Activated T-cell treated with anti-CD3 and anti-CD28 coated beads, Interleukin-2, amount 50 U/mL, for 24 hours (primary cell): ENCODE results near the gene TMEM132D.

Experiments
- DNase-seq: peaks from one replicate; pipeline ENCODE4 v3.0.0-alpha.2; 2020
- H3K27ac Mint-ChIP-seq: 2 replicates; pipeline ENCODE4 v1.8.0; 2020; ENCODE audit warnings: mild to moderate bottlenecking, mixed read lengths
- H3K27me3 Mint-ChIP-seq: 2 replicates; pipeline ENCODE4 v1.8.0; 2020; ENCODE audit warnings: mixed read lengths
- H3K36me3 Mint-ChIP-seq: 2 replicates; pipeline ENCODE4 v1.8.0; 2020; ENCODE audit warnings: low read depth, mixed read lengths
- H3K4me1 Mint-ChIP-seq: 2 replicates; pipeline ENCODE4 v1.8.0; 2020; ENCODE audit warnings: low read depth, mixed read lengths
- H3K4me3 Mint-ChIP-seq: 2 replicates; pipeline ENCODE4 v1.8.0; 2020; ENCODE audit warnings: mild to moderate bottlenecking, moderate library complexity, mixed read lengths
- H3K9me3 Mint-ChIP-seq: 2 replicates; pipeline ENCODE4 v1.8.0; 2020; ENCODE audit warnings: mixed read lengths

The TMEM132D gene

DNA sequence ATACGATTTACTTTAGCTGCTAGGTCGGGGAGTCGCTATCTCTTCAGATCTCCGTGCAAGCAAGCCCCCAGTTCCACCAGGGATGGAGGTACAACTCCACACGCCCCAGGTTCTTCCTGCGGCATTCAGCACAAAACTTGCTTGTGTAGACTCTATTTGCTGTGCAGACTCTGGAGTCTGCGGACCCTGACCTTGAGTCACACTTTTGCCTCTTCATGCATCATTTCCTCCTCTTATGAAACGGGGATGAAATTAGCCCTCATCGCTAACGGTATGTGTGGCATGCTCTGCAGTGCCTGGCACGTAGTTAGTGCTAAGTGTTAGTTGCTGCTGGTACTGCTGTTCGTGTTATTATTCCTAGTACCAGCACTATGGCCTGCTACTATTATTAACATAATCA is 84.4 kb downstream of the TMEM132D start:
- Mint-ChIP-seq H3K27me3 (no peaks in the 10 kb centered on the region), H3K4me3 (no peak overlapping the region), H3K9me3 (peaks cover 5% of the 10 kb centered on the region), H3K27ac (no peak overlapping the region), H3K36me3 (no peaks in the 10 kb centered on the region), H3K4me1 (no peaks in the 10 kb centered on the region)
- no peak for DNase-seq

DNA sequence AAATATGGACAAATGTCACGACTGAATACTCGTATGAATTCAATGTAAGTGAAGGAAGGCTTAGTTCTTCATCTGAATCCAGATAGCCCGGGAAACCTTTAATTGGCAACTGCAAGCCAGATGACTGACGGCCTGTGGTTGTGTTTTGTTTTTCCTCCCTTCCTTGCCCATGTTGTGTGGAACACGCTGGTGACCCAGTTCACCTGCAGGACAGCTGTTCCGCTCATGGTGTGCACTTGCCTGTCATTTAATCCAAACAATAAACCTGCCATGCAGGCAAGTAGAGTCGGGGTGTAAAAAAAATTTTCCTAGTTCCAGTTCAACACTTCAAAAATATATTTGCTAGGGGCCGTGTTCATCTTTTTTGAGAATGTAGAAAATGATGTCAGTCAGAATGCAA is 88.0 kb downstream of the TMEM132D start:
- H3K36me3 Mint-ChIP-seq, result no peaks in the 10 kb centered on the region
- peaks cover 3% of the 10 kb centered on the region for H3K9me3 Mint-ChIP-seq
- H3K4me1 Mint-ChIP-seq, result no peaks in the 10 kb centered on the region
- H3K27ac Mint-ChIP-seq, result no peak overlapping the region
- H3K27me3 Mint-ChIP-seq, result no peaks in the 10 kb centered on the region
- no peak for DNase-seq
- no peak overlapping the region for H3K4me3 Mint-ChIP-seq

GRCh38 chr12:129811963-129812362 is 91.9 kb downstream of the TMEM132D start:
- Mint-ChIP-seq H3K4me3 (no peak overlapping the region), H3K36me3 (no peaks in the 10 kb centered on the region), H3K4me1 (no peaks in the 10 kb centered on the region), H3K9me3 (peaks cover 6% of the 10 kb centered on the region), H3K27ac (no peak overlapping the region), H3K27me3 (no peaks in the 10 kb centered on the region)
- DNase-seq, result no peak

DNA sequence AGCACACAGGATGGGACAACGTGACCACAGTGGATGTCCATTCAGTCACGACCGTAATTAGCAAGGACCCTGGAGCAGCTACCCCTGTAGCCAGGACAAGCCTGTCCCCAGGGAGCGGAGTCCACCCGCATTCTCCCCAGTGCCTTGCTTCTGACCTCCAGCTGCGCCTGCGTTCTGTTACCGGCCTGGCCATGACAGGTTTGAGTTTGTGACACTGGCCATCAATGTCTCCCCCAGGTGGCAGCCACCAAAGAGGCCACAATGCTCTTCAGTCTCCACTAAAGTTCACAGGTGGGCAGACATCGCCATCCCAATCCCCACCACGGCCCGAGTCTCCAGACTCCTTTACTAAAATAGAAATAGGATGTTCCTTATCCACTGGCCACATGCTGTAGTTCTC is 96.7 kb downstream of the TMEM132D start:
- no peaks in the 10 kb centered on the region for H3K4me1 Mint-ChIP-seq
- no peak for DNase-seq
- H3K27me3 Mint-ChIP-seq, result no peaks in the 10 kb centered on the region
- no peak overlapping the region for H3K27ac Mint-ChIP-seq
- no peak overlapping the region for H3K4me3 Mint-ChIP-seq
- H3K9me3 Mint-ChIP-seq, result peaks cover 5% of the 10 kb centered on the region
- H3K36me3 Mint-ChIP-seq, result no peaks in the 10 kb centered on the region

GRCh38 chr12:129791396-129791795 is 112.4 kb downstream of the TMEM132D start:
- H3K4me3 Mint-ChIP-seq, result no peak overlapping the region
- H3K27me3 Mint-ChIP-seq, result no peaks in the 10 kb centered on the region
- H3K4me1 Mint-ChIP-seq, result no peaks in the 10 kb centered on the region
- DNase-seq, result no peak
- H3K36me3 Mint-ChIP-seq, result no peaks in the 10 kb centered on the region
- H3K9me3 Mint-ChIP-seq, result peaks cover 3% of the 10 kb centered on the region
- no peak overlapping the region for H3K27ac Mint-ChIP-seq

DNA sequence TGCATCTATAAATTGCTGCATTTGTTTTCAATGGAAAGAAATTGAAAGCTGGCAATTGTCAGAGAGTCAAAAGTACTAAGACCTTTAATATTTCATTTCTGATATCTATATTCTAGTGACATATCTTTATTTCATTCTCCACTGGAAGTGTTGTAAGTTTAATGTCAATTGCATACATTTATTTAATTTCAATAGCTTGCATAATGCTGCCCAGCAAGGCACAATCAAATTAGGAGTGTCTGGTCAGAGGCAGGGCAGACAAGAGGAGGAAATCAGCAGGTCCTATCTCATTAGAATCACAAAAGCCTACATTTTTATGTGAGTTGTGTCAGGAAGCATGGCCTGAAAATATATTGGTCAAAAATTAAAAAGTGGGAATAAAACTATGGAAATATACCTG is 112.9 kb downstream of the TMEM132D start:
- Mint-ChIP-seq H3K36me3 (no peaks in the 10 kb centered on the region), H3K27me3 (no peaks in the 10 kb centered on the region), H3K4me3 (no peak overlapping the region), H3K9me3 (peaks cover 5% of the 10 kb centered on the region), H3K27ac (no peak overlapping the region), H3K4me1 (no peaks in the 10 kb centered on the region)
- no peak for DNase-seq

DNA sequence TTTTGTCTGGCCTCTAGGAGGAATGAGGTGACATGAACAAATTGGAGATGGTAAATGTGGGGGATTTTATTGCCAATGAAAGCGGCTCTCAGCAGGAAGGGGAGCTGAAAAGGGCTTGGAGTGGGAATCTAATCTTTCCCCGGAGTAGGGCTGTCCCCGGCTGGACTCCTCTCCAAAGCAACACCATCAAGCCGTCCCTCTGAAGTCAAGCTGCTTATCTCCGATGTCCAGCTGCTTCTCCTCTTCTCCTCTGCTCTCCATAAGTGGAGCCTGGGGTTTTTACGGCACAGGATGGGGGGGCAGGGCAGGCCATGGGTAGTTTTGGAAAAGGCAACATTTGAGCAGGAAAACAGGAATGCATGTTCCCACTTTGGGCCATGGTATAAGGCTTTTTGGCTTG is 113.5 kb downstream of the TMEM132D start:
- no peaks in the 10 kb centered on the region for H3K4me1 Mint-ChIP-seq
- peaks cover 7% of the 10 kb centered on the region for H3K9me3 Mint-ChIP-seq
- H3K36me3 Mint-ChIP-seq, result no peaks in the 10 kb centered on the region
- no peaks in the 10 kb centered on the region for H3K27me3 Mint-ChIP-seq
- DNase-seq, result no peak
- no peak overlapping the region for H3K27ac Mint-ChIP-seq
- no peak overlapping the region for H3K4me3 Mint-ChIP-seq

- Mint-ChIP-seq H3K4me3 (no peak overlapping the region), H3K36me3 (no peaks in the 10 kb centered on the region), H3K27ac (no peak overlapping the region), H3K9me3 (peaks cover 7% of the 10 kb centered on the region), H3K27me3 (no peaks in the 10 kb centered on the region), H3K4me1 (no peaks in the 10 kb centered on the region)
- DNase-seq, result no peak
Observed at GRCh38 chr12:129789921-129790320, 113.9 kb downstream of the TMEM132D start.

GRCh38 chr12:129788506-129789084 is 115.2 kb downstream of the TMEM132D start:
- Mint-ChIP-seq H3K4me3 (no peak overlapping the region), H3K9me3 (peaks cover 11% of the 10 kb centered on the region)

GRCh38 chr12:129779989-129780388 is 123.8 kb downstream of the TMEM132D start:
- Mint-ChIP-seq H3K27me3 (no peaks in the 10 kb centered on the region), H3K4me3 (no peak overlapping the region), H3K27ac (no peak overlapping the region), H3K36me3 (no peaks in the 10 kb centered on the region), H3K9me3 (peaks cover 19% of the 10 kb centered on the region), H3K4me1 (no peaks in the 10 kb centered on the region)
- no peak for DNase-seq

More at GRCh38 chr12:129788506-129789084, 115.2 kb downstream of the TMEM132D start:
- Mint-ChIP-seq H3K27ac (no peak overlapping the region), H3K36me3 (no peaks in the 10 kb centered on the region), H3K27me3 (no peaks in the 10 kb centered on the region), H3K4me1 (no peaks in the 10 kb centered on the region)
- no peak for DNase-seq

- no peak for DNase-seq
- H3K36me3 Mint-ChIP-seq, result no peaks in the 10 kb centered on the region
- no peaks in the 10 kb centered on the region for H3K4me1 Mint-ChIP-seq
- H3K4me3 Mint-ChIP-seq, result no peak overlapping the region
- H3K27me3 Mint-ChIP-seq, result no peaks in the 10 kb centered on the region
- H3K9me3 Mint-ChIP-seq, result peaks cover 18% of the 10 kb centered on the region
- no peak overlapping the region for H3K27ac Mint-ChIP-seq
Observed at GRCh38 chr12:129779033-129779432, 124.8 kb downstream of the TMEM132D start.

GRCh38 chr12:129776977-129777667 is 126.7 kb downstream of the TMEM132D start:
- H3K4me1 Mint-ChIP-seq, result no peaks in the 10 kb centered on the region

GRCh38 chr12:129772501-129773493 is 131.0 kb downstream of the TMEM132D start:
- DNase-seq, result no peak
- peaks cover 3% of the 10 kb centered on the region for H3K9me3 Mint-ChIP-seq
- H3K27ac Mint-ChIP-seq, result no peak overlapping the region
- no peaks in the 10 kb centered on the region for H3K27me3 Mint-ChIP-seq
- H3K36me3 Mint-ChIP-seq, result no peaks in the 10 kb centered on the region
- no peak overlapping the region for H3K4me3 Mint-ChIP-seq
- no peaks in the 10 kb centered on the region for H3K4me1 Mint-ChIP-seq

More at GRCh38 chr12:129776977-129777667, 126.7 kb downstream of the TMEM132D start:
- Mint-ChIP-seq H3K36me3 (no peaks in the 10 kb centered on the region), H3K9me3 (peaks cover 18% of the 10 kb centered on the region), H3K27ac (no peak overlapping the region), H3K27me3 (no peaks in the 10 kb centered on the region), H3K4me3 (no peak overlapping the region)
- no peak for DNase-seq

DNA sequence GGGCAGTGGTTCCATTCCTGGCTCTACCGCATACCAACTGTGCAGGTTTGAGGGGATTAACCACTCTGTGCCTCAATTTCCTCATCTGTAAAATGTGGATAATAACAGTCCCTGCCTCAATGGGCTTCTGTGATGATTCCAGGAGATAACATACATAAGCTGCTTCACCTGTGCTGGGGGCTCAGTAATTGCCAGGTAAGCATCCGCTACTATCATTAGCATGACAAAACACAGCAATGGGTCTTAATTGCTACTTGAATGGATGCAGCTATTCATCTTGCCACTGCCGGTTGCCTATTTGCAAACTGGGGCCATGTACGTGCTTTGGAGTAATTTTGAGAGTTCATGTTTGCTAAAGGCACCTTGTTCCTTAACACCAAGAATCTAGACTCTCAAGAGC is 132.6 kb downstream of the TMEM132D start:
- H3K36me3 Mint-ChIP-seq, result no peaks in the 10 kb centered on the region
- H3K27me3 Mint-ChIP-seq, result no peaks in the 10 kb centered on the region
- H3K27ac Mint-ChIP-seq, result no peak overlapping the region
- peaks cover 13% of the 10 kb centered on the region for H3K9me3 Mint-ChIP-seq
- no peaks in the 10 kb centered on the region for H3K4me1 Mint-ChIP-seq
- no peak overlapping the region for H3K4me3 Mint-ChIP-seq
- no peak for DNase-seq

- no peak overlapping the region for H3K4me3 Mint-ChIP-seq
- H3K4me1 Mint-ChIP-seq, result no peaks in the 10 kb centered on the region
- H3K27me3 Mint-ChIP-seq, result no peaks in the 10 kb centered on the region
- H3K27ac Mint-ChIP-seq, result no peak overlapping the region
- H3K9me3 Mint-ChIP-seq, result peaks cover 17% of the 10 kb centered on the region
- DNase-seq, result no peak
- H3K36me3 Mint-ChIP-seq, result no peaks in the 10 kb centered on the region
Observed at GRCh38 chr12:129765719-129766118, 138.1 kb downstream of the TMEM132D start.
